ENCODE results near the gene CENPL. TPM values are rescaled to one million over a fixed set of nuclear protein-coding genes. Genes with fewer than 3 reads are reported as not detected.

Gene CENPL
- total and polyA plus RNA-seq, 2 of the 8 experiments (the other 6 are each of a cell fraction or from before 2014, with no cell fraction given): 6.6 to 16.0 TPM

GRCh38 chr1:173824315-173825081 lies at the start of gene CENPL, which contains the start of gene DARS2 (continued):
- TF ChIP-seq CHD7 (IDR thresholded peaks at IDR 0.05; ENCODE audit: insufficient replicate concordance, low read length) (no peak), SAP30 (IDR thresholded peaks at IDR 0.05; ENCODE audit: insufficient read depth, insufficient replicate concordance, low read length) (peak; percentile 5), E2F6 (IDR thresholded peaks at IDR 0.05) (no peak), ATF3 (IDR thresholded peaks at IDR 0.05; ENCODE audit: insufficient read depth, low read depth, low read length) (peak; percentile 51; the same call in 1 of the 2 replicates), JUN (IDR thresholded peaks at IDR 0.05; ENCODE audit: low read depth, low read length) (no peak), POU5F1 (IDR thresholded peaks at IDR 0.05; ENCODE audit: low read depth, low read length) (no peak)
